Tongue (tissue), 1 donor: ENCODE results near the gene MED27. TPM values are rescaled to one million over a fixed set of nuclear protein-coding genes. Genes with fewer than 3 reads are reported as not detected.

Source experiments
- total RNA-seq: library from RNA; depleted of rRNA; stranded (reverse); fragments of >200 nt; gene quantifications from one replicate; pipeline ENCODE4 v1.2.3, GENCODE V29; 2014

Gene MED27
- total RNA-seq, 1 donor from 2014 or later = 8.4 TPM

Other genes starting within 250 kb of the MED27 start
- gene NTNG2, start 82.2 kb upstream of the MED27 start, total RNA-seq = 1.3 TPM